Upper lobe of left lung (tissue), 4 donors: ENCODE results near the gene BTBD6.

Source experiments
- POLR2A ChIP-seq, 4 donors: fragments of 450-650 bp; IDR thresholded peaks; one replicate each; pipeline ENCODE4 v1.5.1; 2016 to 2017; ENCODE audit warnings: antibody characterized with exemption in 4 of 4, mild to moderate bottlenecking in 2 of 4
- POLR2AphosphoS5 ChIP-seq, 2 donors: sonication (generic); formaldehyde crosslinking; IDR thresholded peaks; one replicate each; pipeline ENCODE4 v1.5.1; 2017; ENCODE audit warnings: antibody characterized with exemption in 2 of 2
- TF ChIP-seq, protein P1 (sequence below), 6 experiments: fragments of 450-650 bp in 4 of 6; fragments of 200-600 bp in 2 of 6; sonication (generic) in 2 of 6; IDR thresholded peaks; one replicate each; pipeline ENCODE4 v1.5.1; 2016 to 2019; ENCODE audit warnings: antibody characterized with exemption in 6 of 6

DNA sequence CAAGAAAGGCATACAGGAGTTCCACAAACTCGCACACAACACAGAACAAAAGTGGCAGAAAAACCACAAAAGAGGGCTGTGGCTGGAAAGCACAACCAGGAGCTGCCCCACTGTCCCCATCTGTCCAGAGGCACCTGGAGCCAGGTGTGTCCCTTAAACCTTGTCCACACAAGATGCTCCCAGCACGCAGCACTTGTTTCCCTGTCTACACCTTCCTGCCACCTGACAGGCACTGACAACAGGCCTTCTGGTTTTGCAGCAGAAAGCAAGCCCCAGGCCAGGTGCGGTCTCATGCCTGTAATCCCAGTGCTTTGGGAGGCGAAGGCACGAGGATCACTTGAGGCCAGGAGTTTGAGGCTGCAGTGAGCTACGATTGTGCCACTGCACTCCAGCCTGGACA, 3.6 kb downstream of the BTBD6 start:
- TF ChIP-seq, protein P1, sequence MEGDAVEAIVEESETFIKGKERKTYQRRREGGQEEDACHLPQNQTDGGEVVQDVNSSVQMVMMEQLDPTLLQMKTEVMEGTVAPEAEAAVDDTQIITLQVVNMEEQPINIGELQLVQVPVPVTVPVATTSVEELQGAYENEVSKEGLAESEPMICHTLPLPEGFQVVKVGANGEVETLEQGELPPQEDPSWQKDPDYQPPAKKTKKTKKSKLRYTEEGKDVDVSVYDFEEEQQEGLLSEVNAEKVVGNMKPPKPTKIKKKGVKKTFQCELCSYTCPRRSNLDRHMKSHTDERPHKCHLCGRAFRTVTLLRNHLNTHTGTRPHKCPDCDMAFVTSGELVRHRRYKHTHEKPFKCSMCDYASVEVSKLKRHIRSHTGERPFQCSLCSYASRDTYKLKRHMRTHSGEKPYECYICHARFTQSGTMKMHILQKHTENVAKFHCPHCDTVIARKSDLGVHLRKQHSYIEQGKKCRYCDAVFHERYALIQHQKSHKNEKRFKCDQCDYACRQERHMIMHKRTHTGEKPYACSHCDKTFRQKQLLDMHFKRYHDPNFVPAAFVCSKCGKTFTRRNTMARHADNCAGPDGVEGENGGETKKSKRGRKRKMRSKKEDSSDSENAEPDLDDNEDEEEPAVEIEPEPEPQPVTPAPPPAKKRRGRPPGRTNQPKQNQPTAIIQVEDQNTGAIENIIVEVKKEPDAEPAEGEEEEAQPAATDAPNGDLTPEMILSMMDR (IDR thresholded peaks at IDR 0.05), result no peak
- no peak for TF ChIP-seq POLR2A (IDR thresholded peaks at IDR 0.05)
- TF ChIP-seq POLR2AphosphoS5 (IDR thresholded peaks at IDR 0.05), result no peak
